ENCODE measurements around the gene MTHFD2L. TPM values are rescaled to one million over a fixed set of nuclear protein-coding genes. Genes with fewer than 3 reads are reported as not detected.

MTHFD2L gene
- total RNA-seq, 1 experiment from 2014 or later = 11.6 TPM

- H3K4me2 ChIP-seq (ENCODE audit: insufficient read depth, insufficient read length, low read length) = no peak overlapping the region
- no peaks in the 10 kb centered on the region for H3K79me2 ChIP-seq (ENCODE audit: insufficient read depth, low read length)
- H3K27me3 ChIP-seq (ENCODE audit: insufficient read depth, low read length) = no peaks in the 10 kb centered on the region
- DNase-seq = no peak
- no peaks in the 10 kb centered on the region for H3K4me1 ChIP-seq (ENCODE audit: insufficient read depth, low read length)
- H4K91ac ChIP-seq (ENCODE audit: insufficient read length, low read depth, low read length) = no peak overlapping the region
- H3K79me1 ChIP-seq (ENCODE audit: insufficient read depth, low read depth, low read length, poor library complexity, severe bottlenecking) = no peaks in the 10 kb centered on the region
- no peak overlapping the region for H3K14ac ChIP-seq (ENCODE audit: insufficient read depth, low read length)
- no peak overlapping the region for H3T11ph ChIP-seq (ENCODE audit: low read length)
- H2AK5ac ChIP-seq (ENCODE audit: insufficient read length, low read length) = no peak overlapping the region
- H4K8ac ChIP-seq (replicated peaks; ENCODE audit: insufficient read length, low read depth, low read length) = no peak overlapping the region
- TF ChIP-seq CTCF (conservative IDR thresholded peaks at IDR 0.05) = no peak
- Mint-ChIP-seq H3K4me1 (peaks cover 9 to 11% of the 10 kb centered on the region in 2 experiments), H3K27ac (no peak overlapping the region), H3K36me3 (ENCODE audit: insufficient read depth in 1 of 3, low read depth in 3 of 3) (no peaks in the 10 kb centered on the region), H3K9me3 (no peaks in the 10 kb centered on the region), H3K27me3 (ENCODE audit: low read depth) (no peaks in the 10 kb centered on the region), H3K4me3 (no peak overlapping the region)
- H3K23me2 ChIP-seq (ENCODE audit: insufficient read length, low read depth, low read length, poor library complexity, severe bottlenecking) = no peaks in the 10 kb centered on the region
- H3K56ac ChIP-seq (ENCODE audit: insufficient read length, low read depth, low read length) = no peak overlapping the region
- no peak overlapping the region for H3K9ac ChIP-seq (ENCODE audit: extremely low read depth, insufficient read length, low read length)
- H3K18ac ChIP-seq (ENCODE audit: insufficient read length, low read depth, low read length) = no peak overlapping the region
- H3K4ac ChIP-seq (ENCODE audit: low read depth, low read length) = no peak overlapping the region
- H2BK12ac ChIP-seq (ENCODE audit: insufficient read length, low read depth, low read length) = no peak overlapping the region
- H4K5ac ChIP-seq (ENCODE audit: insufficient read length, low read depth, low read length) = no peak overlapping the region
- H2BK15ac ChIP-seq (ENCODE audit: low read depth, low read length) = no peak overlapping the region
- H2BK120ac ChIP-seq (ENCODE audit: low read depth, low read length, poor library complexity, severe bottlenecking) = no peak overlapping the region
- H3K23ac ChIP-seq (ENCODE audit: insufficient read length, low read depth, low read length) = no peak overlapping the region
- no peak overlapping the region for H3K27ac ChIP-seq (ENCODE audit: insufficient read length, low read depth, low read length)
- no peaks in the 10 kb centered on the region for H3K9me3 ChIP-seq (ENCODE audit: control insufficient read depth, low read depth, low read length)
- no peaks in the 10 kb centered on the region for H4K20me1 ChIP-seq (ENCODE audit: control insufficient read depth, insufficient read depth, insufficient read length)
- WGBS (ENCODE audit: extremely low coverage, insufficient read length, low lambda C conversion rate) = 100% methylated on average over 1 of the region's 2 CpGs
- H2BK20ac ChIP-seq (ENCODE audit: low read depth, low read length, poor library complexity, severe bottlenecking) = no peak overlapping the region
- H2AFZ ChIP-seq (ENCODE audit: low read length) = no peak overlapping the region
- H2BK5ac ChIP-seq (ENCODE audit: insufficient read length, low read length) = no peak overlapping the region
Measured at GRCh38 chr4:74188912-74189311, 31.0 kb downstream of the MTHFD2L start.

Measured in H9 (cell line).